Ecto neural progenitor cell (in vitro differentiated cells): ENCODE measurements around the gene PRKN.

Source experiments
- DNase-seq: peaks from one replicate; pipeline ENCODE4 v3.0.0-alpha.2; 2018; ENCODE audit warnings: low spot score

The PRKN gene

GRCh38 chr6:161415302-161415855 lies 1312.2 kb downstream of the PRKN start:
- no peak for DNase-seq

- no peak for DNase-seq
Measured at GRCh38 chr6:161414707-161415106, 1312.9 kb downstream of the PRKN start.

- no peak for DNase-seq
Measured at GRCh38 chr6:161414180-161414579, 1313.4 kb downstream of the PRKN start.

GRCh38 chr6:161413355-161413771 lies 1314.2 kb downstream of the PRKN start:
- no peak for DNase-seq

GRCh38 chr6:161412795-161413194 lies 1314.8 kb downstream of the PRKN start:
- DNase-seq = no peak

GRCh38 chr6:161411265-161411944 lies 1316.2 kb downstream of the PRKN start:
- no peak for DNase-seq

GRCh38 chr6:161410736-161411135 lies 1316.8 kb downstream of the PRKN start:
- DNase-seq = no peak

GRCh38 chr6:161410076-161410475 lies 1317.5 kb downstream of the PRKN start:
- no peak for DNase-seq

GRCh38 chr6:161409353-161409752 lies 1318.2 kb downstream of the PRKN start:
- no peak for DNase-seq

GRCh38 chr6:161408041-161408440 lies 1319.5 kb downstream of the PRKN start:
- DNase-seq = no peak

GRCh38 chr6:161407581-161407980 lies 1320.0 kb downstream of the PRKN start:
- DNase-seq = no peak

- DNase-seq = no peak
Measured at GRCh38 chr6:161407115-161407514, 1320.5 kb downstream of the PRKN start.

GRCh38 chr6:161406646-161407045 lies 1320.9 kb downstream of the PRKN start:
- DNase-seq = no peak

- no peak for DNase-seq
Measured at GRCh38 chr6:161405418-161405817, 1322.1 kb downstream of the PRKN start.

GRCh38 chr6:161403717-161404116 lies 1323.8 kb downstream of the PRKN start:
- DNase-seq = no peak

GRCh38 chr6:161401587-161402309 lies 1325.8 kb downstream of the PRKN start:
- no peak for DNase-seq

- no peak for DNase-seq
Measured at GRCh38 chr6:161400671-161401070, 1326.9 kb downstream of the PRKN start.

- DNase-seq = no peak
Measured at GRCh38 chr6:161396539-161396938, 1331.0 kb downstream of the PRKN start.

GRCh38 chr6:161395716-161396231 lies 1331.8 kb downstream of the PRKN start:
- DNase-seq = no peak

GRCh38 chr6:161394437-161394836 lies 1333.1 kb downstream of the PRKN start:
- DNase-seq = no peak

GRCh38 chr6:161393839-161394364 lies 1333.7 kb downstream of the PRKN start:
- DNase-seq = no peak

GRCh38 chr6:161393292-161393691 lies 1334.3 kb downstream of the PRKN start:
- no peak for DNase-seq

- no peak for DNase-seq
Measured at GRCh38 chr6:161389756-161390155, 1337.8 kb downstream of the PRKN start.
